SK-N-MC (cell line): ENCODE results near the gene FHIP2A.

Experiments used
- FOXP2 ChIP-seq: optimal IDR thresholded peaks from 2 replicates; pipeline ENCODE3; 2011; ENCODE audit warnings: mild to moderate bottlenecking, moderate library complexity; ENCODE audit not compliant: insufficient read depth; ENCODE audit errors: extremely low read length, control extremely low read depth
- POLR2AphosphoS5 ChIP-seq: IDR thresholded peaks from 2 replicates; pipeline ENCODE4 v1.6.1; 2012; ENCODE audit warnings: mild to moderate bottlenecking, low read depth, low read length, borderline replicate concordance

- no peak for TF ChIP-seq POLR2AphosphoS5
- TF ChIP-seq FOXP2 = no peak
Observed at GRCh38 chr10:114795039-114795438, 26.5 kb upstream of the FHIP2A start.
